ENCODE data around the gene BBS4.
"Not testable (repeated sequence)": the region's sequence is repeated elsewhere in the genome, so short reads cannot be mapped to it uniquely, and the experiment has no call there.

Gene BBS4

DNA sequence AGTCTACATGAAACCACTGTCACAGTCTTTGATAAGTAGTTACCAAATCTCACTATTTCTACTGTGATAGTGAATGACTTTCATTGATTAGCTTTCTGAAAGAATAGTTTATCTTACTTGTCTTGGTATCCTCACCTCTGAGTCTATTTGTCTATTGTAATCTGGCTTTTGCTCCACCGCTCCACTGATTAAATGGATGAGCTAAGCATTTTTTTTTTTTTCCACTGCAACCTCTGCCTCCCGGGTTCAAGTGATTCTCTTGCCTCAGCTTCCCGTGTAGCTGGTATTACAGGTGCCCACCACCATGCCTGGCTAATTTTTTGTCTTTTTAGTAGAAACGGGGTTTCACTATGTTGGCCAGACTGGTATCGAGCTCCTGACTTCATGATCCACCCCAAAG, 12.9 kb downstream of the BBS4 start:
- DNase-seq (ENCODE audit: low read depth in 4 of 4, low spot score in 1 of 4): no peak

DNA sequence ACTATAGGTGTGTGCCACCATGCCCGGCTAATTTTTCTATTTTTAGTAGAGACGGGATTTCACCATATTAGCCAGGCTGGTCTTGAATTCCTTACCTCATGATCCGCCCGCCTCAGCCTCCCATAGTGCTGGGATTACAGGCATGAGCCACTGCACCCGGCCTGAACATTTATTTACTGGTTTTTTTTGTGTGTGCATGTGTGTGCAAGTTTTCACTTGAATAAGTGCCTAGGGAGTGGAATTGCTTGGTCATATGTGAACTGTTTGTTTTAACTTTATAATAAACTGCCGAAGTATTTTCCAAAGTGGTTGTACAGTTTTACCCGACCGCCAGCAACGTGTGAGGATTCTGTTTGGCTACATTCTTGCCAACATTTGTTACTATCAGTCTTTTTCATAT, 14.1 kb downstream of the BBS4 start:
- DNase-seq (ENCODE audit: low read depth in 4 of 4, low spot score in 1 of 4): no peak

DNA sequence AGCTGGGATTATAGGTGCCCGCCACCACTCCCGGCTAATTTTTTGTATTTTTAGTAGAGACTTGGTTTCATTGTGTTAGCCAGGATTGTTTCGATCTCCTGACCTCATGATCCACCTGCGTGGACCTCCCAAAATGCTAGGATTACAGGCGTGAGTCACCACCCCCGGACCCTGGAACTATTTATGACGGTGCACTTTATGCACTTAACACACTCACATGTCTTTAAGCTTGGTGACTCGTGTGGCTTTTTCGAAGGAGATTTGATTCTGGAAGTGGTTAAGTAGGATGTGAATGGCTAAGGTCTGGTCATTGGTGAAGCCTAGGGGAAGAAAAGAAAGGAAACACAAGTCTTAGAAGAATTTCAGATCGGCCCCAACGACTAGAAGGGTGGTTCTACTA, 20.3 kb downstream of the BBS4 start:
- DNase-seq (ENCODE audit: low read depth in 4 of 4, low spot score in 1 of 4): no peak

DNA sequence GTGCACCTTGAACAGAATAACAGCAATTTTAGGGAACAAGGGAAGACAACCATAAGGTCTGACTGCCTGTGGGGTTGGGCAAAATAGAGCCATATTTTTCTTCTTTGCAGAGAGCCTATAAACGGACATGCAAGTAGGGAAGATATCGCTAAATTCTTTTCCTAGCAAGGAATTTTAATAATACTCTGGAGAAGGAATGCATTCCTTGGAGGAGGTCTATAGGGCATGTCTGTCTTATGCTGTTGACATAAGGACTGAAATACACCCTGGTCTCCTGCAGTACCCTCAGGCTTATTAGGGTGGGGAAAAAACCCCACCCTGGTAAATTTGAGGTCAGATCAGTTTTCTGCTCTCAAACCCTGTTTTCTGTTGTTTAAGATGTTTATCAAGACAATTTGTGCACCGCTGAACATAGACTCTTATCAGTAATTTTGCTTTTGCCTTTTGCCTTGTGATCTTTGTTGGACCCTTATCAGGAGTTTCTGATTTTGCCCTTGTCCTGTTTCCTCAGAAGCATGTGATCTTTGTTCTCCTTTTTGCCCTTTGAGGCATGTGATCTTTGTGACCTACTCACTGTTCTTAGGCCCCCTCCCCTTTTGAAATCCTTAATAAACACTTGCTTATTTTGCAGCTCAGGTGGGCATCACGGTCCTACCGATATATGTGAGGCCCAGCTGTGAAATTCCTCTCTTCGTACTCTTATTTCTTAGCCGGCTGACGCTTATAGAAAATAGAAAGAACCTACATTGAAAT, 22.7 kb downstream of the BBS4 start:
- not testable (repeated sequence) for DNase-seq (ENCODE audit: low read depth in 4 of 4, low spot score in 1 of 4)

DNA sequence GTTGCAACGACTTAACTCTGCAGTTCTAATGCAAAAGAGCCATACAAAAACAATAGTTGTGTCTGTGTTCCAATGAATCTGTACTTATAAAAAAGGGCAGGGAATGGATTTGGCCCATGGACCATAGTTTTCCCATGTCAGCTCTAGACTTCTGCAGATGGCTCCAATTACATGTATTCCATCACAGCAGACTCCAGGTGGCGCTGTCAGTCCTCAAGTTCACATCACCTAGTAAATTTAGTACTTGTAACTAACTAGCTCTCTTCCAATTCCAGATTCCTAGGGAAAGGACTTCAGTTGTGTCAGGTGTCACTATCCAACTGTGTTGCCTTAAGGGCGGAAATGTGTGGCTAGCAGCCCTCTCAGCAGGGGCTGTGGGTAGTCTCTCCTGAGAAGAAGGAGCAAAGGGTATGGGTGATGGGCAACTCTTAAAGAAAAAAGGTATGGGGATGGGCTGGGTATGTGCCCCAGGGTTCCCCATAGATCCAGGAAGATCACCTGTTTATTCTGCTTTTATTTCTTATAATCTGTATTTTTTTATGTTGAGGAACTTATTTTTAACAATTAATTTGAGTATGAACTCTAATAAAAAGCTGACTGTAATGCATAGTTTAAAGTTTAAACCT, 36.2 kb downstream of the BBS4 start:
- peak; percentile 31 to 47 (median 40) for DNase-seq (ENCODE audit: low read depth in 4 of 4, low spot score in 1 of 4)

DNA sequence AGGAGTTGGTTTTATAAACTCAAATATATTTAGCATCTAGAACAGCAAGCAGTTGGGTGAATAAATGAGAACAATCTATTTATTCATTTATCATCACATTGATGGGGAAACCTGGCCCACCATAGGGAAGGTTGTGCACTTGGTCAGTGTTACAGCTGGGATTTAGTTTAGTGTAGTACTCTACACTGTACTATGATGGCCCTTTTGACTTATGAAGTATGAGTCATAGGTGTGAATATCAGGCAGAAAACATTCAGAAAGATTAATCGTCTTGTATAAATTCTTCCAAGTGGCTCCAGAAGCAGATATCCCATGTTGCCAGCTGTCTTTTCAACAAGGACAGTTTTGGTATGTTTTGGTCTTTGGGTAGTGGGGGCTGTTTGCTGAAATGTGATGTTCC, 38.0 kb downstream of the BBS4 start:
- DNase-seq (ENCODE audit: low read depth in 4 of 4, low spot score in 1 of 4): no peak

DNA sequence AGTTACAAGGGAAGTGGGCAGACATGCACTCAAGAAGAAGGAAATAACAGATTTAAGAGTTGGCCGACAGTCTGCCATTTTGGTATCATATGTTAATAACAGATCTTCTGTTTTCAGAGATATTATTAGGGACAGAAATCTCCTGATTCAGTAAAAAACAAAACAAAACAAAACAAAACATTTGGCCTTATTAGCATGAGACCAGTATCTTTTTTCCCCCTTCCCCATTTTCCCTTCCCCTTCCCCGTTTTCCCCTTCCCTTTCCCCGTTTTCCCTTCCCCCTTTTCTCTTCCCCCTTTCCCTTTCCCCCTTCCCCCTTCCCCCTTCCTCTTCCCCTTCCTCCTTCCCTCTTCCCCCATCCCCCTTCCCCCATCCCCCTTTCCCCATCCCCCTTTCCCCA, 39.4 kb downstream of the BBS4 start:
- DNase-seq (ENCODE audit: low read depth in 4 of 4, low spot score in 1 of 4): no peak

DNA sequence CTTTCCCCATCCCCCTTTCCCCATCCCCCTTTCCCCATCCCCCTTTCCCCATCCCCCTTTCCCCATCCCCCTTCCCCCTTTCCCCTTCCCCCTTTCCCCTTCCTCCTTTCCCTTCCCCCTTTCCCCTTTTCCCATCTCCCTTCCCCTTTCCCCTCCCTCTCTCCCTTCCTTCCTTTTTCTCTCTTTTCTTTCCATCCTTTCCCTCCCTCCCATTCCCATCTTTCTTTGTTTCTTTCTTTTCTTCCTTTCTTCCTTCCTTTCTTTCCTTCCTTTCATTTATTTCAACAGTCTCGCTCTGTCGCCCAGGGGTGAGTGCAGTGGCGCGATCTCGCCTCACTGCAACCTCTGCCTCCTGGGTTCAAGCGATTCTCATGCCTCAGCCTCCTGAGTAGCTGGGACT, 39.8 kb downstream of the BBS4 start:
- not testable (repeated sequence) for DNase-seq (ENCODE audit: low read depth in 4 of 4, low spot score in 1 of 4)

DNA sequence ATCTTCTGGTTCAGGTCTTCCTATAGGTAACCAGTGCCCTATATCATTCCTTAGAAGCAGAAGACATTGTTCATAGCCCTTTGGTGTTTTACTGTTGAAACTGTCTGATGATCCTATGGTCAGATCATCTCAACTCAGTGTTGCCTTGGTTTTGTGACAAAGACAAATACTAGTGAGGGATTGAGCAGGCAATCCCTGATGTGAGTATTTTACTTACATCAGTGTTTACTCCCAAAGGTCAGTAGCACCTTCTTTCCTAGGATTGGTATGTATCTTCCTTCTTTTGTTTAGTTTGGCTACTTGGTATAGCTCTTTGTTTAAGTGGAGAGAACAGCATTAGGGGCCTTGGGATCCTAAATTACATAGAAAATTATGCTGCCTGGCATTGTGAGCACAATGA, 41.1 kb downstream of the BBS4 start:
- no peak for DNase-seq (ENCODE audit: low read depth in 4 of 4, low spot score in 1 of 4)

DNA sequence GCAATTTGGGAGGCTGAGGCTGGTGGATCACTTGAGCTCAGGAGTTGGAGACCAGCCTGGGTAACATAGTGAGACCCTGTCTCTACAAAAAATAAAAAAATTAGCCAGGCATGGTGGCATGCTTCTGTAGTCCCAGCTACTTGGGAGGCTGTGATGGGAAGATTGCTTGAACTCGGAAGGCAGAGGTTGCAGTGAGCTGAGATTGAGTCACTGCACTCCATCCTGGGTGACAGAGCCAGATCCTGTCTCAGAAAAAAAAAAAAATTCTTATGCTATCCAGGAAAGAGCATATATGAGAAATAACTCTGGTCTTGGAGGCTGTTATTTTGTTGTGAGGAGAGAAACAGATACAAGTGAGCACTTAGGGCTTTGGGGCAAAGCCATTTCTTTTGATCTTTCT, 42.2 kb downstream of the BBS4 start:
- DNase-seq (ENCODE audit: low read depth in 4 of 4, low spot score in 1 of 4): not testable (repeated sequence)

DNA sequence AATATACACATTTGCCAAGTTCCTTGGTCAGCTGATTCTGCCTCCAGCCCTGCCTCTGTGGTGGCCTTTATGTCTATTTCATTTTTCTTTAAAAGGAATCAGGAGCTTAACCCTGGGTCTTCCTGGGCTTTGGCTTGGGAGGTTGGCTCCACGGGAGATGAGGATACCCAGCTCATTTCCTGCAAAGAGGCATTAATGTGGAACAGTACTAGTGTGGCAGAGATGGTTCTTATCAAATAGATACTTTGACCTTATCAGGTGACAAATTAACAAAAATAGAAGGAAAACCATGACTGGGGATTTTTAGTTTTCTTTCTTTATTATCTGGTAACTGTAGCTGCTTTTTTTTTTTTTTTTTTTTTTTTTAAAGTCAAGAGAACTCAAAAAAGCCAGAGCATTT, 42.8 kb downstream of the BBS4 start:
- no peak for DNase-seq (ENCODE audit: low read depth in 4 of 4, low spot score in 1 of 4)

DNA sequence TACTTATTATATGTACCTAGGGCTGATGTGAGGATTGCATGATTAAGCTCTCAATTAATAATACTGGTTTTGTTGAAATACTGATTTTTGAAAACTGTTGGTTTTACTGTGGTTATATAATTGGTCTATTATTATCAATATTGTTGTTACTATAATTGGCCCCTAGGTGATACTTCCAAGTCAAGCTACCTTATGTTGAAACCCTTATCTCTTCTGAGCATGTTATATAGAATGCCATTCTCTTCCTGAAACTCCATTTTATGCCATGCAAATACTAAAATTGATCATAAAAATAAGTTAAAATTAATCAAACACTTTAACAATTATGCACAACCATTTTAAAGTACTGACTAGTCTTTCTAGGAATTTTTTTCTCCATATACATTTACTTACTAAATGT, 46.1 kb downstream of the BBS4 start:
- no peak for DNase-seq (ENCODE audit: low read depth in 4 of 4, low spot score in 1 of 4)

DNA sequence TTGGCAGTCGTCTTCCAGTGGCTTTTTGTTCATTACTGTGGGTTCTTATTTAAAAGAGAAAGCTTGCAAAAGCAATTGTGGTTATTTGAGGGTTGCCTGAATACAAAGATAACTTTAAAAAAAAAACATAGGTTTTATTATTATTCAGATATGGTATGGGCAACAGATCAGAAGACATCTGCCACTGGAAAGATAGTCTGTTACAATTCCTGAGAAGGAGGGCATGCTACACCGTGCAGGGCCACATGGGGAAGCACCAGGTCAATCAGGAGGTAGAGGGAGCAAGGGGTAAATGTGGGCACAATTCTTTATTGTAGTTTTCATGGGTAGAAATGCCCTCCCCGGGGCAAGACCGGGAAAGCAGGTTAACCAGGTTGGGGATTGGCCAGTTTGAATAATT, 46.5 kb downstream of the BBS4 start:
- DNase-seq (ENCODE audit: low read depth in 4 of 4, low spot score in 1 of 4): no peak

DNA sequence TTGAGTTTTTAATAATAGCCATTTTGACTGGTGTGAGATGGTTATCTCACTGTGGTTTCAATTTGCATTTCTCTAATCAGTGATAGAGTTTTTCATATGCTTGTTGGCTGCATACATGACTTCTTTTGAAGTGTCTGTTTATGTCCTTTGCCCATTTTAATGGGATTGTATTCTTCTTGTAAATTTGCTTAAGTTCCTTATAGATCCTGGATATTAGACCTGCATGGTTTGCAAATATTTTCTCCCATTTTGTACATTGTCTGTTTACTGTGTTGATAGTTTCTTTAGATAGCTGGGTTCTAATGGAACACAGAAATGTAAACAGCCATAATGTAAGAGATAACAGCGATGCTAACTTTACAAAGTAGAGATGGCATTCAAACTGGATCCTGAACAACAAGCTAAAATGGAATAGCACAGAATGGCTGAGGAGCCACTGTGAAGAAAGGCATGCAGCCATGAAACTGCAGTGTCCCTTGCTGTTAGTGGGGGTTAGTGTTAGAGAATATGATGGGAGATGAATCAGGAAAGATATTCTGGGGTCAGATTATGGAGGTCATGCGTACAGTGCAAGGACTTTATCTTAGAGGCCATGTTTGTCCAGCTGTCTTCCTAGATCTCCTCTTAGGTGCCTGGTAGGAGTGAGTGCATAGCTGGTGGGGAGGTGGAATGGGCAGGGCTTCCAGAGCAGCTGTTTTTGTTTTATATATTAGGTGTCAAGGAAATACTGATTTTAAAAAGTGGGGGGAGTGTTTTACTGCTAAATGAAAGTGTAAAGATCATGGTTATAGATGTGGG, 48.1 kb downstream of the BBS4 start:
- DNase-seq (ENCODE audit: low read depth in 4 of 4, low spot score in 1 of 4): no peak

DNA sequence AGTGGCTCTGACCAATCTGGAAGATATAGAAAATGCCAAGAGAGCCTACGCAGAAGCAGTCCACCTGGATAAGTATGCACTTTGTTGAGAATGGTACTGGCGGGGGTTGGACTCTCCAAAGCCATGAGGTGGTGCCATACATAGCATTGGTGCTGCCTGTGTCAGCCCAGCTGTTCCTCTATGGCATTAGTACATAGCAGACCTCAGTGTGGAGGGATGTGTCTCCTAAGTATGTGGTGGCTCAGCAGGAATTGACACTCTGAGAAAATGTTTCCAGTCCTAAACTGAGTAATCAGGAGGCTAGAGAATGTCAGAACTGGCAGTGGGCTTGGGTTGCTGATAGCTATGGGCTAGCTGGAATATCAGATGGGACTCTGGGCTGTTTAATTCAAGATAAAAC, 49.1 kb downstream of the BBS4 start:
- no peak for DNase-seq (ENCODE audit: low read depth in 4 of 4, low spot score in 1 of 4)

DNA sequence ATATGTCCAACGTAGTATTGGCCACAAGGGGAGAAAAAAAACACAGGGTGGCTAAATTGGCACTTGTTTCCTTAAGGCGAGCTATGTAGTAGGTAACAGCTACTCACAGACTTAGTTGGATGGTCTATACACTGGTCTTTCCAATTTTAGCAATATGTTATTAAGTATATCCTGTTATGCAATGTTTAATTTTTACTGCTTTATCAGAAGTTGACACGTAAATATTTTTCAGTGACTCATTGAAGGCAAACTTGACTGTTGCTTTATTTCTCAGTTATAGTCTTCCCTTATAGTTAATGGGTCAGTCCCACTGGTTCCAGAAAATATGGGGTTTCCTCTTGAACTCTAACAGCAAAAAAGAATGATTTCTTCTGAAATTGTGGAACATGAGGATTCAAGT, 51.1 kb downstream of the BBS4 start:
- no peak for DNase-seq (ENCODE audit: low read depth in 4 of 4, low spot score in 1 of 4)

DNA sequence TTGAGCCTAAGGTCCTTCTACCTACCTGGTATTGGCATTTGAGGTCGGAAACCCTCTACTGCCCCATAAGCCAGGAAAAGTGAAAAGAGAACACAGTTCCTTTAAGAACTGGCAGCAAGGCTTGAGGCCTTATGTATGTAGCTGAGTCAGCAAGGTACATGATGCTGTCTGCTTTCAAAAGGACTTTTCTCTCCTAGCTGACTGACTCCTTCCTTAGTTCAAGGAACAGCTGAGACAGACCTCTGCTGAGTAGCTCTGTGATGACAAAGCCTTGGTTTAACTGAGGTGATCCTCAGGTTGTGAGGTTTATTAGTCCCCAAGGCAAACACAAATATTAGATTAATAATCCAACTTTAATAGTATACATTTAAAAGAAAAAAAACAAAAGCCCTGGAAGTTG, 51.7 kb downstream of the BBS4 start:
- no peak for DNase-seq (ENCODE audit: low read depth in 4 of 4, low spot score in 1 of 4)

DNA sequence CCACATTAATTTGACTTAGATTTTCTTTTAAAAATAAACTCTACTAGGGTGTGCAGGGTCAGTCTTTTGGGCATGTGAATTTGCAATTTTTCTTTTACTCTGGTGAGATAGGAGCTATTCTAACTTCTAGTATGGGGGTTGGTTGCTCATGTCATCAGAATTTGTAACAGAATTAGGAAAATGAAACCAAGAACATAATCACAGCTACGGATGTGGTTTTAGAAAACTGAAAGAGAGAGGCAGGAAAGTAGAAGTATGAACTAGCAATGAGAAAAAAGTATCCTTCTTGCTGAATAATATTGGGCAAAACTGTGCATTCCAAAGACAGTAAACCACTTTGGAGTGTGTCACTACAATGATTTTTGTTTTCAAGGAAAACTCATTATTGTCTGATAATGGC, 54.2 kb downstream of the BBS4 start:
- no peak for DNase-seq (ENCODE audit: low read depth in 4 of 4, low spot score in 1 of 4)

DNA sequence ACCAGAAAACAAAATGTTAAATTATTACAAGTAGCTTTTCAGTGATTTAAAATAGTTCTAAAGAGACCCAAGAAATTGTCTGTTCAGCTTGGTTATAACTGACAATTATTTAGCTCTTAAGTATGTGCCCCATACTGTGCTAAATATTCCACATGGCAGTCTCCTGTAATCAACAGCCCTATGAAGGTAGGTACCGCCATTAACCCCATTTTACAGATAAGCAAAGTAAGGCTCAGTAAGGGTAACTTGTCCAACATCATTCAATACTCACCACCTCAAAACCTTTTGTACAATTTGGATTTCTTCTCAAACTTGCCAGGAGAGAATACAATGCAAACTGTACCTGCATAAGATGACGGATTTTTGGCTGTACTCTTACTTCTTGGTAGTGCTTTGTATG, 63.7 kb downstream of the BBS4 start:
- DNase-seq (ENCODE audit: low read depth in 4 of 4, low spot score in 1 of 4): no peak

DNA sequence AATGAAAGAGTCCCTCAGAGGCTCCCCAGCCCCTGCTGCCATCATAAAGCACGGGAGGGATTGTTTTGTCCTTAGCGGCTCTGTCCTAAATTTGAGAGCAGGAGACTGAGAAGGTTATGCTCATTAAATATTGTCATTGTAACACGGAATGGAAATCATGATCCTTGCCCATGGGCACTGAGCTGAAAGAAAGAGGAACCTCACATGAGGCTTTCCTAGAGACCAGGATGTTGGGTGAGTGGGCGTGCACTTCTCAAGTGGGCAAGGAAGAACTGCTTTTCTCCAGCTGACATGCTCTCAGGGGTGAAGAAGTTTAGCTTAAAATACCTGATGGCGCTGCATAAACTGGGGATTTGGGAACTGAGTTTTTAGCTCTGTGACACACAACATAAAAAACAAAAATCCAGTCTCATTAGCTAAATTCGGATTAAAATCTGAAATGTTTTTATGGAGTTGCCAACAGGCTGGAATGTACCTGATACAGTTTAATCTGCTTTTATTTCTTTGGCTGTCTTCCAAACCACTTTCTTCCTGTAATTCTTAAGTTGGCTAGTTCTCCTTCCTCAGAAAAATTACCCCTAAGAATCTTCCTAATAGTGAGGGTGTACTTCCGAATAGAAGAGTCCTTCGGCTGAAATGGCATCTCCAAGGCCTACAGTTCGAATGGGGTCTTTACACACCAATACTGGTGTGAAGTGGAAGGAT, 65.9 kb downstream of the BBS4 start:
- no peak for DNase-seq (ENCODE audit: low read depth in 4 of 4, low spot score in 1 of 4)

DNA sequence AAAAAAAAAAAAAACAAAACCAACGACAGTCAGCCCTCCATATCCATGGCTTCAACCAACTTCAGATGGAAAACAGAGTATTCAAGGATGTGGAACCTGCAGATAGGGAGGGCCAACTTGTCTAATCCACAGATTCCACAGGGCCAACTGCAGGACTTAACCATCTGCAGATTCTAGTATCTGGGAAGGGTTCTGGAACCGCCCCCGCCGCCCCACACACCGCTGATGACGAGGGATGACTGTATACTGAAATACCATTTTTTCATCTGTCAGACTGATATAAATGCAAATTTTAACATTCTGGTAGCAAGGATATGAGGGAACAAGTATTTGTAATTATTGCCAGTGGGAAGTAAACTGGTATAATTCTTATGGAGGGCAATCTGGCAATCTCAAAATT, 68.1 kb downstream of the BBS4 start:
- DNase-seq (ENCODE audit: low read depth in 4 of 4, low spot score in 1 of 4): no peak

DNA sequence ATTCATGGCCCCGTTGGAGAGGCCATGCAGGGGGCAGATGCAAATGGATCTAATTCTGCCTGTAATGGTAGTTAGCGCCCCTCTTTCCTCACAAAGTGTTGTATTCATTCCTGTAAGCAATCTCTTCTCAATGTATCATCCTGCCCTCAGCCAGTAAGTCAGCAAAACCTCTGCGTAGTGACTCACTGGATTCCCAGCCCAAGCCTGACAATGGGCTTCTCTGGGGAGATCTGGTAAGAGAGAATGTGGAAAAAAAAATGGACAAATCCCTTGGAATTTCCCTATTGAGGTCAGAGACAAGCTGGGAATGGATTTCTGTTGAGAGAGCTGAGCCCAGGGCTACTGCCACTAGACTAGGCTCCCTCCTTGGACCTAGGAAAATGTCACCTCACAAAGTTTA, 72.2 kb downstream of the BBS4 start:
- no peak for DNase-seq (ENCODE audit: low read depth in 4 of 4, low spot score in 1 of 4)
